B cell (primary cell): Measurements from ENCODE around the gene PARD3B. TPM values are rescaled to one million over a fixed set of nuclear protein-coding genes. Genes with fewer than 3 reads are reported as not detected.

ENCODE experiments used
- ATAC-seq: fragments of 200-7000 bp; cut with Tn5 transposase; one replicate; pipeline ENCODE4 v1.10.0; 2021; ENCODE audit warnings: low read depth, mild to moderate bottlenecking, moderate number of reproducible peaks, moderate library complexity
- CTCF ChIA-PET: fragments of 350-600 bp; sonication (Branson Sonifier 250); formaldehyde crosslinking; loops from one replicate; lab custom pipeline; 2021; ENCODE audit warnings: antibody characterized with exemption, inconsistent platforms; lab: Charles Lee
- POLR2A ChIA-PET: fragments of 350-600 bp; sonication (Branson Sonifier 250); formaldehyde crosslinking; loops from one replicate; lab custom pipeline; 2021; ENCODE audit warnings: antibody characterized with exemption; lab: Charles Lee
- DNase-seq: peaks from one replicate; pipeline ENCODE4 v3.0.0; 2013
- H2AFZ ChIP-seq: 2 replicates; pipeline ENCODE4 v1.6.1; 2012; ENCODE audit warnings: mild to moderate bottlenecking, low read depth, low read length; ENCODE audit not compliant: insufficient read depth, poor library complexity, severe bottlenecking
- H3K27ac ChIP-seq, 2 donors: 1 replicate in 1 of 2; 2 replicates in 1 of 2; pipeline ENCODE4 v1.5.1; 2012 to 2013; ENCODE audit warnings: low read length in 2 of 2, mild to moderate bottlenecking in 2 of 2, moderate library complexity in 1 of 2
- H3K27me3 ChIP-seq, 4 experiments: fragments of 200-600 bp in 1 of 4; sonication (generic) in 1 of 4; replicated peaks in 1 of 4; 1 replicate in 2 of 4; 2 replicates in 2 of 4; pipeline versions ENCODE4 v1.6.1 to v1.7.0; 2013 to 2016; ENCODE audit warnings: low read length in 3 of 4, mild to moderate bottlenecking in 2 of 4, mixed read lengths in 1 of 4, moderate library complexity in 1 of 4; ENCODE audit not compliant: insufficient read depth in 4 of 4, control insufficient read depth in 3 of 4; ENCODE audit errors: control extremely low read depth in 1 of 4
- H3K36me3 ChIP-seq, 2 experiments: replicated peaks in 1 of 2; 1 replicate in 1 of 2; 2 replicates in 1 of 2; pipeline versions ENCODE4 v1.6.1 to v1.7.1; 2013; ENCODE audit warnings: low read length in 1 of 2; ENCODE audit not compliant: insufficient read depth in 2 of 2, control insufficient read depth in 1 of 2; ENCODE audit errors: control extremely low read depth in 1 of 2, extremely low read depth in 1 of 2
- H3K4me1 ChIP-seq, 2 donors: fragments of 200-600 bp in 1 of 2; sonication (generic) in 1 of 2; 1 replicate in 1 of 2; 2 replicates in 1 of 2; pipeline versions ENCODE4 v1.5.1 to v1.6.1; 2013 to 2017; ENCODE audit warnings: low read length in 2 of 2; ENCODE audit not compliant: control insufficient read depth in 2 of 2, insufficient read depth in 2 of 2
- H3K4me2 ChIP-seq: replicated peaks from 2 replicates; pipeline ENCODE3; 2012; ENCODE audit warnings: mild to moderate bottlenecking, low read depth, low read length; ENCODE audit not compliant: poor library complexity, severe bottlenecking
- H3K4me3 ChIP-seq, 5 experiments: fragments of 200-600 bp in 1 of 5; sonication (generic) in 1 of 5; 1 replicate in 3 of 5; 2 replicates in 2 of 5; pipeline versions ENCODE4 v1.5.1 to v1.7.0; 2011 to 2016; ENCODE audit warnings: low read length in 4 of 5, mild to moderate bottlenecking in 4 of 5, low read depth in 2 of 5, control low read depth in 1 of 5, moderate library complexity in 1 of 5; ENCODE audit not compliant: insufficient read depth in 1 of 5; ENCODE audit errors: control extremely low read depth in 1 of 5, extremely low read depth in 1 of 5
- H3K79me2 ChIP-seq: fragments of 200-600 bp; sonication (generic); one replicate; pipeline ENCODE4 v1.6.0; 2016; ENCODE audit warnings: low read length; ENCODE audit not compliant: control insufficient read depth, insufficient read depth
- H3K9ac ChIP-seq: fragments of 200-600 bp; sonication (generic); 2 replicates; pipeline ENCODE4 v1.6.1; 2017; ENCODE audit warnings: mild to moderate bottlenecking, low read length, moderate library complexity
- H3K9me3 ChIP-seq, 3 donors: one replicate each; pipeline versions ENCODE4 v1.6.1 to v1.7.1; 2013; ENCODE audit warnings: low read length in 2 of 3; ENCODE audit not compliant: control insufficient read depth in 2 of 3, insufficient read depth in 1 of 3; ENCODE audit errors: control extremely low read depth in 1 of 3
- H4K20me1 ChIP-seq: 2 replicates; pipeline ENCODE4 v1.6.0; 2012; ENCODE audit warnings: mild to moderate bottlenecking, low read length; ENCODE audit not compliant: insufficient read depth, control insufficient read depth, poor library complexity, severe bottlenecking
- H3K27ac Mint-ChIP-seq: one replicate; pipeline ENCODE4 v1.8.0; 2021; ENCODE audit warnings: mixed read lengths
- H3K27me3 Mint-ChIP-seq: one replicate; pipeline ENCODE4 v1.8.0; 2021; ENCODE audit warnings: mixed read lengths
- H3K4me1 Mint-ChIP-seq: one replicate; pipeline ENCODE4 v1.8.0; 2021; ENCODE audit warnings: mixed read lengths
- H3K4me3 Mint-ChIP-seq: one replicate; pipeline ENCODE4 v1.8.0; 2021; ENCODE audit warnings: mixed read lengths
- H3K9me3 Mint-ChIP-seq: one replicate; pipeline ENCODE4 v1.8.0; 2022; ENCODE audit warnings: mixed read lengths; ENCODE audit not compliant: insufficient read depth
- CTCF ChIP-seq: fragments of 200-600 bp; IDR thresholded peaks from one replicate; pipeline ENCODE4 v1.8.0; 2022; ENCODE audit warnings: antibody characterized with exemption, mild to moderate bottlenecking
- EZH2 ChIP-seq: IDR thresholded peaks from 2 replicates; pipeline ENCODE4 v1.6.1; 2012; ENCODE audit warnings: borderline replicate concordance, low read depth, mild to moderate bottlenecking, moderate library complexity, low read length; ENCODE audit not compliant: insufficient read depth, poor library complexity, severe bottlenecking
- WGBS: methylation state at CpG from one replicate; pipeline ENCODE4 v1.1.5; 2013; ENCODE audit warnings: missing lambda C conversion rate; ENCODE audit not compliant: insufficient coverage; 5-methylcytosine and 5-hydroxymethylcytosine counted together
- intact Hi-C: fragments of 100-400 bp; cut with micrococcal nuclease; formaldehyde crosslinking; loops from one replicate; pipeline ENCODE4 v1.10.0; 2022
- polyA plus RNA-seq: library from polyadenylated mRNA; depleted of rRNA; stranded (reverse); fragments of >200 nt; gene quantifications from 2 replicates; pipeline ENCODE4 v1.2.3, GENCODE V29; 2012
- total RNA-seq, 2 donors: library from RNA; stranded (reverse); fragments of 120-200 nt in 1 of 2; gene quantifications; 1 replicate in 1 of 2; 2 replicates in 1 of 2; pipeline versions ENCODE4 v1.2.3 to v1.2.4, GENCODE V29; 2013 to 2022

PARD3B gene
- total and polyA plus RNA-seq, 2 donors (not counting 1 experiment from before 2014, with no cell fraction given), result not detected

- Histone ChIP-seq H3K9me3 (no peaks in the 10 kb centered on the region), H3K4me3 (no peak overlapping the region), H2AFZ (no peak overlapping the region), H4K20me1 (no peaks in the 10 kb centered on the region), H3K9ac (no peak overlapping the region), H3K36me3 (no peaks in the 10 kb centered on the region), H3K4me1 (no peaks in the 10 kb centered on the region), H3K27ac (no peak overlapping the region), H3K27me3 (no peaks in the 10 kb centered on the region), H3K79me2 (no peaks in the 10 kb centered on the region), H3K4me2 (no peak overlapping the region)
- Mint-ChIP-seq H3K27me3 (no peaks in the 10 kb centered on the region), H3K27ac (no peak overlapping the region), H3K4me3 (no peak overlapping the region), H3K9me3 (no peaks in the 10 kb centered on the region), H3K4me1 (no peaks in the 10 kb centered on the region)
- ATAC-seq (no peak), DNase-seq (no peak)
- ChIA-PET POLR2A (no interaction called here), CTCF (no interaction called here)
- WGBS, result no CpG with 5 or more reads among the region's 3 CpGs
- no peak for TF ChIP-seq CTCF
- TF ChIP-seq EZH2, result no peak
- intact Hi-C loops, result no loop called here
Observed at GRCh38 chr2:205427112-205427511, 881.8 kb downstream of the PARD3B start.

GRCh38 chr2:205428811-205429210 is 883.5 kb downstream of the PARD3B start:
- H3K27me3 Mint-ChIP-seq, result no peaks in the 10 kb centered on the region
- H3K4me3 Mint-ChIP-seq, result no peak overlapping the region
- CTCF ChIA-PET, result interaction anchor here (0.5 kb wide), 1 partner anchor 232 kb away, joined by 3 read pairs; no protein-coding TSS in a partner anchor
- Histone ChIP-seq H3K27ac (no peak overlapping the region), H3K4me2 (no peak overlapping the region), H4K20me1 (no peaks in the 10 kb centered on the region), H3K27me3 (no peaks in the 10 kb centered on the region), H2AFZ (no peak overlapping the region), H3K4me1 (no peaks in the 10 kb centered on the region), H3K4me3 (no peak overlapping the region), H3K79me2 (no peaks in the 10 kb centered on the region), H3K9me3 (no peaks in the 10 kb centered on the region), H3K9ac (no peak overlapping the region), H3K36me3 (no peaks in the 10 kb centered on the region)
- no peak for ATAC-seq
- WGBS, result no CpG with 5 or more reads among the region's 2 CpGs
- no peak overlapping the region for H3K27ac Mint-ChIP-seq
- intact Hi-C loops, result no loop called here
- TF ChIP-seq EZH2, result no peak
- no peak for TF ChIP-seq CTCF
- no peaks in the 10 kb centered on the region for H3K4me1 Mint-ChIP-seq
- DNase-seq, result no peak
- POLR2A ChIA-PET, result no interaction called here
- H3K9me3 Mint-ChIP-seq, result no peaks in the 10 kb centered on the region
